Endothelial cell (in vitro differentiated cells): Measurements from ENCODE around the gene NTN5. TPM values are rescaled to one million over a fixed set of nuclear protein-coding genes. Genes with fewer than 3 reads are reported as not detected.
A peak's percentile ranks its signal among the peaks of the same experiment; 100 is the strongest.

Experiments
- DNase-seq: peaks from one replicate; pipeline ENCODE4 v3.0.0; 2021; ENCODE audit warnings: low spot score
- H3K27ac Mint-ChIP-seq: one replicate; pipeline ENCODE4 v1.8.0; 2021; ENCODE audit warnings: mixed read lengths, inconsistent platforms; ENCODE audit not compliant: unreplicated experiment
- H3K27me3 Mint-ChIP-seq: one replicate; pipeline ENCODE4 v1.8.0; 2021; ENCODE audit warnings: mild to moderate bottlenecking, moderate library complexity, mixed read lengths, inconsistent platforms; ENCODE audit not compliant: unreplicated experiment
- H3K36me3 Mint-ChIP-seq: one replicate; pipeline ENCODE4 v1.8.0; 2021; ENCODE audit warnings: mild to moderate bottlenecking, low read depth, mixed read lengths, inconsistent platforms; ENCODE audit not compliant: unreplicated experiment
- H3K4me1 Mint-ChIP-seq: one replicate; pipeline ENCODE4 v1.8.0; 2021; ENCODE audit warnings: mild to moderate bottlenecking, mixed read lengths, inconsistent platforms; ENCODE audit not compliant: unreplicated experiment
- H3K4me3 Mint-ChIP-seq: one replicate; pipeline ENCODE4 v1.8.0; 2021; ENCODE audit warnings: mild to moderate bottlenecking, mixed read lengths, inconsistent platforms; ENCODE audit not compliant: unreplicated experiment
- H3K9me3 Mint-ChIP-seq: one replicate; pipeline ENCODE4 v1.8.0; 2021; ENCODE audit warnings: mixed read lengths, inconsistent platforms; ENCODE audit not compliant: unreplicated experiment
- total RNA-seq: library from RNA; stranded (reverse); fragmentation: NEBNext Ultra II Directional; extraction: Animal tissue kit (Norgen Biotek cat#: 25700); gene quantifications from one replicate; pipeline ENCODE4 v1.2.1, GENCODE V29; 2021; ENCODE audit not compliant: unreplicated experiment
- TF ChIP-seq, protein P1 (sequence below): fragments of 200-600 bp; sonication (generic); IDR thresholded peaks from one replicate; pipeline ENCODE4 v1.5.0; 2021; ENCODE audit warnings: antibody characterized with exemption; ENCODE audit not compliant: unreplicated experiment

Gene NTN5
- total RNA-seq, 1 donor from 2014 or later, result 0.21 TPM

DNA sequence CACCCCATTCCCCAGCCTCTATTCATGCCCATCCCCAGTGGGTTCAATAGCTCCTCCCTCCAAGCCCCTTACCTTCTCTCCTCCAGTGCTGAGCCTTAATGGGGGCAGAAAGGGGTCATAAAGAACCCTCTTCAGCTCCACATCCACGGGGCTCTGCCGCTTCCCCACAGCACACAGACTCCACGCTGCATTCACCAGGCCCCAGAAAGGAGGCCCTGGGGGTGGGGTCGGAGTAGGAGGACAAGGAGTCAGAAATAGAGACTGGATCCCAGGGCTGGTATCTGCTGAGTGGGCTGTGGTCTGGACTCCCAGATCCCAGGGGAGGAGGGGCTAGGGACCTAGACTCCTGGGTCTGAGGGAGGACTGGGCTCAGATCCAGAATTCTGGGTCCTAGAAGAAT lies 28.5 kb downstream of the NTN5 start:
- no peaks in the 10 kb centered on the region for H3K9me3 Mint-ChIP-seq
- TF ChIP-seq, protein P1, sequence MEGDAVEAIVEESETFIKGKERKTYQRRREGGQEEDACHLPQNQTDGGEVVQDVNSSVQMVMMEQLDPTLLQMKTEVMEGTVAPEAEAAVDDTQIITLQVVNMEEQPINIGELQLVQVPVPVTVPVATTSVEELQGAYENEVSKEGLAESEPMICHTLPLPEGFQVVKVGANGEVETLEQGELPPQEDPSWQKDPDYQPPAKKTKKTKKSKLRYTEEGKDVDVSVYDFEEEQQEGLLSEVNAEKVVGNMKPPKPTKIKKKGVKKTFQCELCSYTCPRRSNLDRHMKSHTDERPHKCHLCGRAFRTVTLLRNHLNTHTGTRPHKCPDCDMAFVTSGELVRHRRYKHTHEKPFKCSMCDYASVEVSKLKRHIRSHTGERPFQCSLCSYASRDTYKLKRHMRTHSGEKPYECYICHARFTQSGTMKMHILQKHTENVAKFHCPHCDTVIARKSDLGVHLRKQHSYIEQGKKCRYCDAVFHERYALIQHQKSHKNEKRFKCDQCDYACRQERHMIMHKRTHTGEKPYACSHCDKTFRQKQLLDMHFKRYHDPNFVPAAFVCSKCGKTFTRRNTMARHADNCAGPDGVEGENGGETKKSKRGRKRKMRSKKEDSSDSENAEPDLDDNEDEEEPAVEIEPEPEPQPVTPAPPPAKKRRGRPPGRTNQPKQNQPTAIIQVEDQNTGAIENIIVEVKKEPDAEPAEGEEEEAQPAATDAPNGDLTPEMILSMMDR, result no peak
- H3K36me3 Mint-ChIP-seq, result peaks cover 4% of the 10 kb centered on the region
- H3K27ac Mint-ChIP-seq, result no peak overlapping the region
- no peak overlapping the region for H3K4me3 Mint-ChIP-seq
- peaks cover 19% of the 10 kb centered on the region for H3K4me1 Mint-ChIP-seq
- peaks cover 10% of the 10 kb centered on the region for H3K27me3 Mint-ChIP-seq
- DNase-seq, result no peak

DNA sequence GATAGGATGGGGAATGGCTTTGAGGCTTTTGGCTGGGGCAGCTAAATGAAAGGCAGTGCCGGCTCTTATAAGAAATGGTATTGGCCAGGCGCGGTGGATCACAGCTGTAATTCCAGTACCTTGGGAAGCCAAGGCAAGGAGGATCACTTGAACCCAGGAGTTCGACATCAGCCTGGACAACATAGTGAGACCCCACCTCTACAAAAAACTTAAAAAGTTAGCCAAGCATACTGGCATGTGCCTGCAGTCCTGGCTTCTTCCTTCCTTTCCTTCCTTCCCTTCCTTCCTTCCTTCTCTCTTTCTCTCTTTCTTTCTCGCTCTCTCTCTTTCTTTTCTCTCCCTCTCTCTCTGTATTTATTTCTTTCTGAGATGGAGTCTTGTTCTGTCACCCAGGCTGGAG lies 30.0 kb downstream of the NTN5 start:
- peak overlapping the region; percentile 75 for H3K27ac Mint-ChIP-seq
- H3K4me3 Mint-ChIP-seq, result no peak overlapping the region
- DNase-seq, result no peak
- peaks cover 8% of the 10 kb centered on the region for H3K36me3 Mint-ChIP-seq
- H3K4me1 Mint-ChIP-seq, result peaks cover 20% of the 10 kb centered on the region
- peaks cover 16% of the 10 kb centered on the region for H3K27me3 Mint-ChIP-seq
- no peaks in the 10 kb centered on the region for H3K9me3 Mint-ChIP-seq
- TF ChIP-seq, protein P1, result no peak

DNA sequence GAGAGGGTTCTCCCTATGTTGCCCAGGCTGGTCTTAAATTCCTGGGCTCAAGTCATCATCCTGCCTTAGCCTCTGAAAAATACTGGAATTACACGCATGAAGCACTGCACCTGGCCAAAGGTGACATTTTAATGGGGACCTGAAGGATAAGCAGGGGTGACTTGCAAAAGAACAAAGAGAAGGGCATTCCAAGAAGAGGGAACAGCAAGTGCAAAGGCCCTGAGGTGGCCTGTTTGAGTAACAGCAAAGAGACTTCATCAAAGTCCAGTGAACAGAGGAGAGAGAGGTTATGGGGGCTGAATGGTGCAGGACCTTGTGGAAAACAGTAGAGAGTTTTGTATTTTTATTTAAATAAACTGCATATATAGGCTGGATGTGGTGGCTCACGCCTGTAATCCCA lies 31.0 kb downstream of the NTN5 start:
- H3K4me1 Mint-ChIP-seq, result peaks cover 20% of the 10 kb centered on the region
- H3K36me3 Mint-ChIP-seq, result peaks cover 8% of the 10 kb centered on the region

GRCh38 chr19:48639483-48640375 lies 33.1 kb downstream of the NTN5 start:
- Mint-ChIP-seq H3K27ac (no peak overlapping the region), H3K4me1 (peaks cover 18% of the 10 kb centered on the region), H3K36me3 (peaks cover 8% of the 10 kb centered on the region), H3K4me3 (no peak overlapping the region), H3K9me3 (no peaks in the 10 kb centered on the region), H3K27me3 (peaks cover 18% of the 10 kb centered on the region)
- TF ChIP-seq, protein P1, result no peak
- no peak for DNase-seq

More for the DNA sequence above, 31.0 kb downstream of the NTN5 start:
- TF ChIP-seq, protein P1, result no peak
- no peak overlapping the region for H3K4me3 Mint-ChIP-seq
- H3K27me3 Mint-ChIP-seq, result peaks cover 17% of the 10 kb centered on the region
- DNase-seq, result no peak
- H3K27ac Mint-ChIP-seq, result no peak overlapping the region
- H3K9me3 Mint-ChIP-seq, result no peaks in the 10 kb centered on the region

GRCh38 chr19:48638831-48639381 lies 33.9 kb downstream of the NTN5 start:
- no peak for DNase-seq
- H3K27ac Mint-ChIP-seq, result peak overlapping the region; percentile 84
- no peak overlapping the region for H3K4me3 Mint-ChIP-seq
- peaks cover 20% of the 10 kb centered on the region for H3K27me3 Mint-ChIP-seq
- TF ChIP-seq, protein P1, result no peak
- peaks cover 8% of the 10 kb centered on the region for H3K36me3 Mint-ChIP-seq
- no peaks in the 10 kb centered on the region for H3K9me3 Mint-ChIP-seq
- peaks cover 21% of the 10 kb centered on the region for H3K4me1 Mint-ChIP-seq
